Measurements from ENCODE around the gene ZNF44. TPM values are rescaled to one million over a fixed set of nuclear protein-coding genes. Genes with fewer than 3 reads are reported as not detected.

The ZNF44 gene
- total and polyA plus RNA-seq, 2 experiments from 2014 or later = 5.5 to 6.4 TPM

GRCh38 chr19:12260861-12261260 lies 33.8 kb downstream of the ZNF44 start:
- Histone ChIP-seq H3K9me2 (ENCODE audit: insufficient read depth) (no peaks in the 10 kb centered on the region), H3K4me3 (no peak overlapping the region), H4K20me1 (ENCODE audit: insufficient read depth) (no peaks in the 10 kb centered on the region), H3K27ac (no peak overlapping the region), H3K4me2 (ENCODE audit: unreplicated experiment) (no peak overlapping the region), H2AFZ (no peak overlapping the region), H3K9ac (no peak overlapping the region), H3K27me3 (replicated peaks; ENCODE audit: insufficient read depth) (no peaks in the 10 kb centered on the region), H3K9me3 (ENCODE audit: low read depth) (no peaks in the 10 kb centered on the region), H3K4me1 (ENCODE audit: insufficient read depth) (no peaks in the 10 kb centered on the region), H3K79me2 (ENCODE audit: insufficient read depth) (no peaks in the 10 kb centered on the region), H3K36me3 (ENCODE audit: low read depth) (0 out of 2 replicates have a peak, but pooled peaks cover 3% of the 10 kb centered on the region), H3F3A (ENCODE audit: insufficient read depth) (no peaks in the 10 kb centered on the region)
- DNase-seq = no peak
- in situ Hi-C loops (cut with MboI) = no loop called here
- 65 to 68% methylated on average over 3 of the region's 3 CpGs for WGBS, 2 experiments (ENCODE audit: low coverage in 1 of 2, low lambda C conversion rate in 2 of 2, missing lambda C conversion rate in 2 of 2)
- TF ChIP-seq EZH2phosphoT487 (IDR thresholded peaks at IDR 0.05; ENCODE audit: insufficient read depth, low read depth) (no peak), EZH2 (IDR thresholded peaks at IDR 0.05; ENCODE audit: insufficient read depth, poor library complexity, severe bottlenecking) (no peak)

GRCh38 chr19:12260236-12260635 lies 34.4 kb downstream of the ZNF44 start:
- no peaks in the 10 kb centered on the region for H3K9me2 ChIP-seq (ENCODE audit: insufficient read depth)
- no peak overlapping the region for H3K4me2 ChIP-seq (ENCODE audit: unreplicated experiment)
- no peaks in the 10 kb centered on the region for H3K4me1 ChIP-seq (ENCODE audit: insufficient read depth)
- no peak overlapping the region for H3K27ac ChIP-seq
- no peaks in the 10 kb centered on the region for H3K36me3 ChIP-seq (ENCODE audit: low read depth)
- no peaks in the 10 kb centered on the region for H4K20me1 ChIP-seq (ENCODE audit: insufficient read depth)
- 88% methylated on average over 21 to 23 of the region's 23 CpGs for WGBS, 2 experiments (ENCODE audit: low coverage in 1 of 2, low lambda C conversion rate in 2 of 2, missing lambda C conversion rate in 2 of 2)
- TF ChIP-seq EZH2 (IDR thresholded peaks at IDR 0.05; ENCODE audit: insufficient read depth, poor library complexity, severe bottlenecking) (no peak), EZH2phosphoT487 (IDR thresholded peaks at IDR 0.05; ENCODE audit: insufficient read depth, low read depth) (no peak)
- in situ Hi-C loops (cut with MboI) = no loop called here
- H3K9me3 ChIP-seq (ENCODE audit: low read depth) = no peaks in the 10 kb centered on the region
- no peaks in the 10 kb centered on the region for H3K79me2 ChIP-seq (ENCODE audit: insufficient read depth)
- H3K9ac ChIP-seq = no peak overlapping the region
- no peaks in the 10 kb centered on the region for H3F3A ChIP-seq (ENCODE audit: insufficient read depth)
- H3K27me3 ChIP-seq (replicated peaks; ENCODE audit: insufficient read depth) = no peaks in the 10 kb centered on the region
- no peak overlapping the region for H3K4me3 ChIP-seq
- no peak for DNase-seq
- no peak overlapping the region for H2AFZ ChIP-seq

- TF ChIP-seq EZH2phosphoT487 (IDR thresholded peaks at IDR 0.05; ENCODE audit: insufficient read depth, low read depth) = no peak
- no peak for TF ChIP-seq EZH2 (IDR thresholded peaks at IDR 0.05; ENCODE audit: insufficient read depth, poor library complexity, severe bottlenecking)
- Histone ChIP-seq H3K9ac (no peak overlapping the region), H2AFZ (no peak overlapping the region), H3K79me2 (ENCODE audit: insufficient read depth) (no peaks in the 10 kb centered on the region), H3K9me2 (ENCODE audit: insufficient read depth) (no peaks in the 10 kb centered on the region), H3K27me3 (replicated peaks; ENCODE audit: insufficient read depth) (no peaks in the 10 kb centered on the region), H3K4me3 (no peak overlapping the region), H3K27ac (no peak overlapping the region), H3K9me3 (ENCODE audit: low read depth) (no peaks in the 10 kb centered on the region), H3K4me1 (ENCODE audit: insufficient read depth) (no peaks in the 10 kb centered on the region), H4K20me1 (ENCODE audit: insufficient read depth) (no peaks in the 10 kb centered on the region), H3F3A (ENCODE audit: insufficient read depth) (no peaks in the 10 kb centered on the region), H3K4me2 (ENCODE audit: unreplicated experiment) (no peak overlapping the region), H3K36me3 (ENCODE audit: low read depth) (no peaks in the 10 kb centered on the region)
- in situ Hi-C loops (cut with MboI) = no loop called here
- WGBS, 2 experiments (ENCODE audit: low coverage in 1 of 2, low lambda C conversion rate in 2 of 2, missing lambda C conversion rate in 2 of 2) = 75 to 94% methylated on average over 3 of the region's 3 CpGs
- no peak for DNase-seq
Measured at GRCh38 chr19:12255372-12255771, 39.3 kb downstream of the ZNF44 start.

GRCh38 chr19:12247644-12248222 lies 47.0 kb downstream of the ZNF44 start:
- in situ Hi-C loops (cut with MboI) = no loop called here
- TF ChIP-seq EZH2 (IDR thresholded peaks at IDR 0.05; ENCODE audit: insufficient read depth, poor library complexity, severe bottlenecking) (no peak), EZH2phosphoT487 (IDR thresholded peaks at IDR 0.05; ENCODE audit: insufficient read depth, low read depth) (no peak)
- H3K4me1 ChIP-seq (ENCODE audit: insufficient read depth) = no peaks in the 10 kb centered on the region

More at GRCh38 chr19:12247644-12248222, 47.0 kb downstream of the ZNF44 start:
- H3F3A ChIP-seq (ENCODE audit: insufficient read depth) = peaks cover 14% of the 10 kb centered on the region; the same call in 1 of the 2 replicates
- H2AFZ ChIP-seq = no peak overlapping the region
- WGBS, 2 experiments (ENCODE audit: low coverage in 1 of 2, low lambda C conversion rate in 2 of 2, missing lambda C conversion rate in 2 of 2) = 83 to 89% methylated on average over 5 of the region's 5 CpGs
- H3K4me2 ChIP-seq (ENCODE audit: unreplicated experiment) = no peak overlapping the region
- no peaks in the 10 kb centered on the region for H3K9me2 ChIP-seq (ENCODE audit: insufficient read depth)
- H3K4me3 ChIP-seq = peak overlapping the region; percentile 27; the same call in 1 of the 2 replicates
- peaks cover 10% of the 10 kb centered on the region for H3K9me3 ChIP-seq (ENCODE audit: low read depth)
- no peaks in the 10 kb centered on the region for H3K27me3 ChIP-seq (replicated peaks; ENCODE audit: insufficient read depth)
- no peak overlapping the region for H3K9ac ChIP-seq
- H3K27ac ChIP-seq = no peak overlapping the region
- H4K20me1 ChIP-seq (ENCODE audit: insufficient read depth) = no peaks in the 10 kb centered on the region
- H3K79me2 ChIP-seq (ENCODE audit: insufficient read depth) = no peaks in the 10 kb centered on the region
- DNase-seq = peak; percentile 4
- H3K36me3 ChIP-seq (ENCODE audit: low read depth) = peaks cover 66% of the 10 kb centered on the region

All from GM23248 (cell line).